Measurements from ENCODE around the gene PTGES2.

The PTGES2 gene

GRCh38 chr9:128097543-128098296, 29.8 kb downstream of the PTGES2 start:
- Histone ChIP-seq H3K27ac (ENCODE audit: low read length) (no peak overlapping the region), H3K9me3 (ENCODE audit: insufficient read depth, low read length) (no peaks in the 10 kb centered on the region), H3K27me3 (ENCODE audit: low read depth, low read length) (no peaks in the 10 kb centered on the region), H3K9ac (ENCODE audit: low read length) (no peak overlapping the region), H3K79me2 (ENCODE audit: low read length) (peaks cover 54% of the 10 kb centered on the region), H3K4me2 (ENCODE audit: low read length) (no peak overlapping the region), H3K4me1 (ENCODE audit: low read length) (peaks cover 26% of the 10 kb centered on the region), H4K20me1 (ENCODE audit: insufficient read depth, low read length) (peaks cover 11% of the 10 kb centered on the region), H3K36me3 (replicated peaks; ENCODE audit: low read depth, low read length) (peaks cover 8% of the 10 kb centered on the region), H3K4me3 (ENCODE audit: low read length) (no peak overlapping the region), H2AFZ (ENCODE audit: low read depth, low read length) (no peak overlapping the region)
- TF ChIP-seq, protein P1, sequence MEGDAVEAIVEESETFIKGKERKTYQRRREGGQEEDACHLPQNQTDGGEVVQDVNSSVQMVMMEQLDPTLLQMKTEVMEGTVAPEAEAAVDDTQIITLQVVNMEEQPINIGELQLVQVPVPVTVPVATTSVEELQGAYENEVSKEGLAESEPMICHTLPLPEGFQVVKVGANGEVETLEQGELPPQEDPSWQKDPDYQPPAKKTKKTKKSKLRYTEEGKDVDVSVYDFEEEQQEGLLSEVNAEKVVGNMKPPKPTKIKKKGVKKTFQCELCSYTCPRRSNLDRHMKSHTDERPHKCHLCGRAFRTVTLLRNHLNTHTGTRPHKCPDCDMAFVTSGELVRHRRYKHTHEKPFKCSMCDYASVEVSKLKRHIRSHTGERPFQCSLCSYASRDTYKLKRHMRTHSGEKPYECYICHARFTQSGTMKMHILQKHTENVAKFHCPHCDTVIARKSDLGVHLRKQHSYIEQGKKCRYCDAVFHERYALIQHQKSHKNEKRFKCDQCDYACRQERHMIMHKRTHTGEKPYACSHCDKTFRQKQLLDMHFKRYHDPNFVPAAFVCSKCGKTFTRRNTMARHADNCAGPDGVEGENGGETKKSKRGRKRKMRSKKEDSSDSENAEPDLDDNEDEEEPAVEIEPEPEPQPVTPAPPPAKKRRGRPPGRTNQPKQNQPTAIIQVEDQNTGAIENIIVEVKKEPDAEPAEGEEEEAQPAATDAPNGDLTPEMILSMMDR (IDR thresholded peaks at IDR 0.05; ENCODE audit: low read depth, low read length) = no peak
- no peak for TF ChIP-seq EZH2phosphoT487 (IDR thresholded peaks at IDR 0.05; ENCODE audit: low read depth)

DNA sequence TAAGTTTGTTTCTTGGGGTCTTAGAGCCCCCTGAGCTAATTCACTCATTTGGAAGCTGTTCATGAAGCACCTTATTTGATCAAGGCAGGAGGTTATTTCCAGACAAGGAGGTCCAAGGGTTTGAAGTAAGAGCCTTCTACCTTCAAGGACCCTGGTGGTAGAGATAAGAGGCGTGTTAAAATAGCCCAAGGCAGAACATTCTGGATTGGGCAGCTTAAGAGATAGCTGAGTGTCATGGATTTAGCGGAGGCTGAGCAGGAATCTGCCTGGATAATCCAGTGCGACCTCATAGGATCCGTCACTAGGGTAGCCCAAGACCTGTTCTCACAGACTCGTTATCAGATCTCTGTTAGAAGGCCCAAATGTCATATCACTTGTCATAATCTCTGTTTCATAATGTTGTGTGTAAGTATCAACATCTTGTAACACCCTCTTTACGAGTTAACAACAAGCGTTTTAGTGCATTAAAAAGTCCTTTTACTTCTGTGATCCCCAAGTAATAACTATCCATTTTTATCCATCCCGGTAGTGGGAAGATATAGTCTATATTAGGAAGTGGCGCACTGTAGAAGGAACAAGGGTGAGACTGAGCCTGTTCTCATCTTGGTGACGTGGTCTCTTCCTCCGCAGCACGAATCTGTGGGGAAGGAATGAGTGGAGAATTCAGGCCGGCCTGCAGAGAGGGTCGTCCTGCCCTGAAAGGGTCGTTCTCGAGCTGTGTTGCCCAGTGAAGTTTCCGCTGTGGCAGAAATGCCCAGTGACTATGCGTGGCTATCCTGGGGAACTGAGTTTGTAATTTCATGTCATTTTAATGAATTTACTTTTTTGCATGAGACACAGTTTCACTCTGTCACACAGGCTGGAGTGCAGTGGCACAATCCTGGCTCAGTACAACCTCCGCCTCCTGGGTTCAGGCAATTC, 30.7 kb downstream of the PTGES2 start:
- Histone ChIP-seq H3K9me3 (ENCODE audit: insufficient read depth, low read length) (no peaks in the 10 kb centered on the region), H3K9ac (ENCODE audit: low read length) (no peak overlapping the region), H3K4me2 (ENCODE audit: low read length) (no peak overlapping the region), H4K20me1 (ENCODE audit: insufficient read depth, low read length) (peaks cover 11% of the 10 kb centered on the region), H3K4me1 (ENCODE audit: low read length) (peaks cover 33% of the 10 kb centered on the region), H3K27ac (ENCODE audit: low read length) (no peak overlapping the region), H3K4me3 (ENCODE audit: low read length) (no peak overlapping the region), H3K79me2 (ENCODE audit: low read length) (peaks cover 63% of the 10 kb centered on the region), H2AFZ (ENCODE audit: low read depth, low read length) (no peak overlapping the region), H3K27me3 (ENCODE audit: low read depth, low read length) (no peaks in the 10 kb centered on the region), H3K36me3 (replicated peaks; ENCODE audit: low read depth, low read length) (peaks cover 3% of the 10 kb centered on the region)
- TF ChIP-seq, protein P1 (IDR thresholded peaks at IDR 0.05; ENCODE audit: low read depth, low read length) = no peak
- TF ChIP-seq EZH2phosphoT487 (IDR thresholded peaks at IDR 0.05; ENCODE audit: low read depth) = no peak

DNA sequence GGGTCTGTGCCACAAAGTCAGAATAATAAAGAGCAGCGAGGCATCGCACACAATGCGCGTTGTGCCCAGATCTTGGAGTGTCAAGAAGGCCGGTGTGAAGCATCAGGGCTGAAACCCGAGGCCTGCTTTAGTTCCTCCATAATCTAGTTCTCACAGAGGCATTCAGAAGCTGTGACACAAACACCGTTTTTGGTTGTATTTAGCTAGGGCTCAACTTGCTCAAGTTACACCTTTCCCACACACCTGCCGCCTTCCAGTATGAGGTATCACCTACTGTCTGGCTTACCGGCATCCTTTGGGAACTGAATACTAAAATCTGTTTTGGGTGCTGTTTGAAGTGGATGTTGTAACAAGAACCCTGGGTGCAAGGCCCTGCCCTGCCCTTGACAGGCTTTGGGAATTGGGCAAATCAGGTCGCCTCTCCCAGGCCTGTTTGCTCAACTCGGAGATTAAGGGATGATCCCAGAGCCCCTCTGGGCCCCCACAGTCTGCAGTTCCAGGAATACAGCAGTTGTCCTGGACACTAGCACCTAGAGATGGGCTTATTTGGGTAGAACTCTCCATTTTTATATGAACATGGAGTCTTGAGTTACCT, 32.5 kb downstream of the PTGES2 start:
- Histone ChIP-seq H3K9ac (ENCODE audit: low read length) (peak overlapping the region; percentile 16), H3K79me2 (ENCODE audit: low read length) (peaks cover 74% of the 10 kb centered on the region), H3K4me3 (ENCODE audit: low read length) (peak overlapping the region; percentile 71), H3K4me1 (ENCODE audit: low read length) (peaks cover 33% of the 10 kb centered on the region), H3K27ac (ENCODE audit: low read length) (peak overlapping the region; percentile 86), H3K9me3 (ENCODE audit: insufficient read depth, low read length) (no peaks in the 10 kb centered on the region), H3K36me3 (replicated peaks; ENCODE audit: low read depth, low read length) (peaks cover 3% of the 10 kb centered on the region), H4K20me1 (ENCODE audit: insufficient read depth, low read length) (peaks cover 7% of the 10 kb centered on the region), H2AFZ (ENCODE audit: low read depth, low read length) (no peak overlapping the region), H3K4me2 (ENCODE audit: low read length) (peak overlapping the region; percentile 97), H3K27me3 (ENCODE audit: low read depth, low read length) (no peaks in the 10 kb centered on the region)
- TF ChIP-seq, protein P1 (IDR thresholded peaks at IDR 0.05; ENCODE audit: low read depth, low read length) = no peak
- no peak for TF ChIP-seq EZH2phosphoT487 (IDR thresholded peaks at IDR 0.05; ENCODE audit: low read depth)

Data from OCI-LY3 (cell line).